Measurements from ENCODE around the gene HKDC1.
"Not testable (repeated sequence)": the region's sequence is repeated elsewhere in the genome, so short reads cannot be mapped to it uniquely, and the experiment has no call there.

HKDC1 gene

GRCh38 chr10:69284402-69284801 is 64.3 kb downstream of the HKDC1 start:
- not testable (repeated sequence) for DNase-seq

- DNase-seq = no peak
Measured at GRCh38 chr10:69285699-69286098, 65.6 kb downstream of the HKDC1 start.

GRCh38 chr10:69287181-69287580 is 67.0 kb downstream of the HKDC1 start:
- no peak for DNase-seq

- DNase-seq = no peak
Measured at GRCh38 chr10:69290993-69291392, 70.9 kb downstream of the HKDC1 start.

- no peak for DNase-seq
Measured at GRCh38 chr10:69292459-69292858, 72.3 kb downstream of the HKDC1 start.

GRCh38 chr10:69295027-69295636 is 75.0 kb downstream of the HKDC1 start:
- no peak for DNase-seq

GRCh38 chr10:69303632-69304051 is 83.5 kb downstream of the HKDC1 start:
- DNase-seq = peak; percentile 21

- no peak for DNase-seq
Measured at GRCh38 chr10:69306421-69306820, 86.3 kb downstream of the HKDC1 start.

GRCh38 chr10:69307434-69307833 is 87.3 kb downstream of the HKDC1 start:
- DNase-seq = no peak

GRCh38 chr10:69308304-69308703 is 88.2 kb downstream of the HKDC1 start:
- DNase-seq = not testable (repeated sequence)

GRCh38 chr10:69311309-69311708 is 91.2 kb downstream of the HKDC1 start:
- DNase-seq = no peak

- DNase-seq = no peak
Measured at GRCh38 chr10:69312528-69312927, 92.4 kb downstream of the HKDC1 start.

GRCh38 chr10:69315100-69315542 is 95.0 kb downstream of the HKDC1 start:
- no peak for DNase-seq

- DNase-seq = no peak
Measured at GRCh38 chr10:69315610-69316312, 95.6 kb downstream of the HKDC1 start.

- DNase-seq = peak; percentile 47
Measured at GRCh38 chr10:69316313-69317059, 96.4 kb downstream of the HKDC1 start.
